Subcutaneous adipose tissue (tissue), 4 donors: Measurements from ENCODE around the gene ACTRT2. TPM values are rescaled to one million over a fixed set of nuclear protein-coding genes. Genes with fewer than 3 reads are reported as not detected.

Source experiments
- CTCF ChIP-seq: fragments of 450-650 bp; IDR thresholded peaks from one replicate; pipeline ENCODE4 v1.5.1; 2016; ENCODE audit warnings: low read depth, mild to moderate bottlenecking, control low read depth, antibody characterized with exemption, moderate library complexity
- total RNA-seq, 4 donors: library from RNA; depleted of rRNA; stranded (reverse); fragments of >200 nt; gene quantifications; one replicate each; pipeline ENCODE4 v1.1.0, GENCODE V29; 2016

The ACTRT2 gene
- total RNA-seq, 4 donors from 2014 or later, result not detected

GRCh38 chr1:3027611-3028371, 6.5 kb downstream of the ACTRT2 start:
- TF ChIP-seq CTCF, result no peak

- TF ChIP-seq CTCF, result no peak
These were observed 7.4 kb downstream of the ACTRT2 start for GRCh38 chr1:3028531-3029282.

- no peak for TF ChIP-seq CTCF
These were observed 8.3 kb downstream of the ACTRT2 start for GRCh38 chr1:3029481-3029961.

- TF ChIP-seq CTCF, result no peak
These were observed 8.9 kb downstream of the ACTRT2 start for GRCh38 chr1:3029991-3030662.

GRCh38 chr1:3030663-3031381, 9.6 kb downstream of the ACTRT2 start:
- no peak for TF ChIP-seq CTCF

- no peak for TF ChIP-seq CTCF
These were observed 10.3 kb downstream of the ACTRT2 start for GRCh38 chr1:3031401-3032221.
